Endothelial cell of umbilical vein (primary cell): Measurements from ENCODE around the gene ITGA3. TPM values are rescaled to one million over a fixed set of nuclear protein-coding genes. Genes with fewer than 3 reads are reported as not detected.

Experiments
- BruUV-seq: library from RNA; stranded (reverse); fragments of 400-500 nt; replicated peaks from 2 replicates; lab custom pipeline; 2021; lab: Mats Ljungman, UMichigan
- CTCF ChIA-PET: fragments of 300-600, 350-600 bp; sonication (Branson Sonifier 250); formaldehyde crosslinking; loops from one replicate; lab custom pipeline; 2021; ENCODE audit warnings: antibody characterized with exemption, inconsistent platforms; lab: Charles Lee
- POLR2A ChIA-PET: fragments of 300-600, 350-600 bp; sonication (Branson Sonifier 250); formaldehyde crosslinking; loops from one replicate; lab custom pipeline; 2021; ENCODE audit warnings: antibody characterized with exemption, inconsistent platforms; lab: Charles Lee
- DNase-seq: peaks from one replicate; pipeline ENCODE4 v3.0.0-alpha.2; 2011; ENCODE audit warnings: low read depth, low spot score
- FAIRE-seq: peaks from 2 replicates; lab custom pipeline; 2011; peaks lifted over from hg19 to GRCh38; lab: Jason Lieb, UNC
- H2AFZ ChIP-seq: 2 replicates; pipeline ENCODE4 v1.6.0; 2012; ENCODE audit warnings: low read depth, low read length, control low read depth, inconsistent platforms
- H3K27ac ChIP-seq: 2 replicates; pipeline ENCODE4 v1.5.1; 2011; ENCODE audit warnings: low read depth, mild to moderate bottlenecking, control low read depth, low read length, moderate library complexity; ENCODE audit not compliant: insufficient read depth
- H3K27me3 ChIP-seq, 2 experiments: 2 replicates each; pipeline versions ENCODE4 v1.6.0 to v1.6.1; 2011; ENCODE audit warnings: low read length in 2 of 2, mixed read lengths in 1 of 2; ENCODE audit not compliant: control insufficient read depth in 2 of 2, insufficient read depth in 2 of 2
- H3K36me3 ChIP-seq, 2 experiments: 2 replicates in 1 of 2; 3 replicates in 1 of 2; pipeline ENCODE4 v1.5.1; 2011; ENCODE audit warnings: low read length in 2 of 2, mild to moderate bottlenecking in 1 of 2, moderate library complexity in 1 of 2; ENCODE audit not compliant: control insufficient read depth in 2 of 2, insufficient read depth in 2 of 2; ENCODE audit errors: extremely low read depth in 1 of 2
- H3K4me1 ChIP-seq: 3 replicates; pipeline ENCODE4 v1.5.1; 2011; ENCODE audit warnings: mild to moderate bottlenecking, low read length; ENCODE audit not compliant: control insufficient read depth, insufficient read depth; ENCODE audit errors: extremely low read depth
- H3K4me2 ChIP-seq: 2 replicates; pipeline ENCODE4 v1.6.1; 2011; ENCODE audit warnings: low read length, control low read depth, mixed read lengths; ENCODE audit not compliant: insufficient read depth
- H3K4me3 ChIP-seq, 3 experiments: fragments of 200-600 bp in 1 of 3; sonication (generic), shearing (Covaris generic) in 1 of 3; replicated peaks in 1 of 3; 2 replicates each; pipeline ENCODE4 v1.5.1; 2011 to 2016; ENCODE audit warnings: control low read depth in 3 of 3, low read length in 3 of 3, mild to moderate bottlenecking in 2 of 3, inconsistent platforms in 1 of 3, low read depth in 1 of 3, moderate library complexity in 1 of 3; ENCODE audit not compliant: insufficient read depth in 1 of 3
- H3K79me2 ChIP-seq: 2 replicates; pipeline ENCODE4 v1.6.0; 2012; ENCODE audit warnings: low read length, inconsistent platforms; ENCODE audit not compliant: control insufficient read depth, insufficient read depth
- H3K9ac ChIP-seq: replicated peaks from 2 replicates; pipeline ENCODE3; 2011; ENCODE audit warnings: low read length, control low read depth; ENCODE audit not compliant: insufficient read depth; ENCODE audit errors: extremely low read depth
- H3K9me1 ChIP-seq: replicated peaks from 3 replicates; pipeline ENCODE4 v1.6.0; 2011; ENCODE audit warnings: mild to moderate bottlenecking, low read length; ENCODE audit not compliant: control insufficient read depth, insufficient read depth; ENCODE audit errors: extremely low read depth
- H3K9me3 ChIP-seq: replicated peaks from 2 replicates; pipeline ENCODE4 v1.5.1; 2012; ENCODE audit warnings: low read length, inconsistent platforms; ENCODE audit not compliant: control insufficient read depth, insufficient read depth
- H4K20me1 ChIP-seq: replicated peaks from 2 replicates; pipeline ENCODE3; 2011; ENCODE audit warnings: mild to moderate bottlenecking, low read length; ENCODE audit not compliant: control insufficient read depth, insufficient read depth; ENCODE audit errors: extremely low read depth
- EZH2 ChIP-seq: IDR thresholded peaks from 2 replicates; pipeline ENCODE4 v1.6.1; 2012; ENCODE audit warnings: borderline replicate concordance, low read depth, mild to moderate bottlenecking, moderate library complexity, low read length, inconsistent platforms; ENCODE audit not compliant: severe bottlenecking
- FOS ChIP-seq: IDR thresholded peaks from 2 replicates; pipeline ENCODE4 v1.6.1; 2011; ENCODE audit warnings: mild to moderate bottlenecking, low read length, moderate library complexity, borderline replicate concordance; ENCODE audit not compliant: insufficient read depth
- GATA2 ChIP-seq: IDR thresholded peaks from 2 replicates; pipeline ENCODE4 v1.7.0; 2011; ENCODE audit warnings: low read depth, mild to moderate bottlenecking, moderate library complexity, mixed read lengths, low read length; ENCODE audit not compliant: insufficient read length, insufficient read depth
- JUN ChIP-seq: IDR thresholded peaks from 2 replicates; pipeline ENCODE4 v1.6.1; 2011; ENCODE audit warnings: borderline replicate concordance, low read depth; ENCODE audit not compliant: insufficient read length, insufficient read depth
- MYC ChIP-seq: IDR thresholded peaks from one replicate; pipeline ENCODE4 v1.6.1; 2011; ENCODE audit warnings: mild to moderate bottlenecking, low read depth, low read length
- POLR2A ChIP-seq: IDR thresholded peaks from 2 replicates; pipeline ENCODE4 v1.6.1; 2012; ENCODE audit warnings: low read depth, mild to moderate bottlenecking, control low read depth, low read length
- POLR2AphosphoS5 ChIP-seq: IDR thresholded peaks from 2 replicates; pipeline ENCODE4 v1.6.1; 2012; ENCODE audit warnings: low read depth, mild to moderate bottlenecking, control low read depth, low read length, moderate library complexity; ENCODE audit not compliant: insufficient read depth
- dilution Hi-C: fragments of 300-500 bp; cut with MboI; formaldehyde crosslinking; loops from one replicate; pipeline ENCODE4 v1.15.0; 2019; ENCODE audit warnings: low sequenced_read_pairs; ENCODE audit not compliant: extremely low pct_ligation_motif_present
- intact Hi-C: fragments of 100-400 bp; cut with micrococcal nuclease; formaldehyde crosslinking; loops from one replicate; pipeline ENCODE4 v1.10.0; 2022
- polyA plus RNA-seq, 4 experiments: library from polyadenylated mRNA; depleted of rRNA in 3 of 4; stranded (reverse) in 3 of 4; unstranded in 1 of 4; fragments of >200 nt; gene quantifications; 2 replicates each; pipeline versions ENCODE4 v1.2.1 to v1.2.3, GENCODE V29; 2011 to 2012; ENCODE audit warnings: missing spikeins in 1 of 4
- total RNA-seq: library from RNA; stranded (reverse); gene quantifications from 2 replicates; pipeline ENCODE4 v1.2.3, GENCODE V29; 2021
- TF ChIP-seq, protein P1 (sequence below): IDR thresholded peaks from 2 replicates; pipeline ENCODE4 v1.6.1; 2011; ENCODE audit not compliant: insufficient read depth, insufficient read length
- TF ChIP-seq, protein P2 (sequence below), 2 donors: IDR thresholded peaks; 1 replicate in 1 of 2; 2 replicates in 1 of 2; pipeline ENCODE4 v1.5.1; 2011; ENCODE audit warnings: low read length in 2 of 2, mild to moderate bottlenecking in 2 of 2, moderate library complexity in 2 of 2, control low read depth in 1 of 2, inconsistent platforms in 1 of 2, low read depth in 1 of 2; ENCODE audit not compliant: insufficient read depth in 1 of 2; ENCODE audit errors: extremely low read depth in 1 of 2

Gene ITGA3
- total and polyA plus RNA-seq, 2 donors (not counting 3 experiments of a cell fraction or from before 2014, with no cell fraction given), result 92.7 to 112 TPM

DNA sequence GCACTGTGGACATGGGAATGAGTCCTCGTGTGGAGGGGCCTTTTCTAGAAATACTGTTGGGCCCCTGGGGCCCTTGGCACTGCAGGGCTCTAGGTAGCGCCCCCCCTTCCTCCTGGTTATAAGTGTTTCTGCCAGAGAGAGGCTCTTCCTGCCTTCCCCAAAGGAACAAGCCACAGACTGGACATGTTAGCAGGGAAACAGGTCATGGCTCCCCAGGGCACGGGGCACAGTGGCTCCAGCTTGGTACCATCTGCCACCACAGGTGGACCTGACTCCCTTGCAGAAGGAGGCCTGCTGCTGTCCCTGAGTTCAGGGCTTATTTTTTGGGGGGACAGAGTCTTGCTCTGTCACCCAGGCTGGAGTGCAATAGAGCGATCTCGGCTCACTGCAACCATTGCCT, 48.0 kb downstream of the ITGA3 start:
- POLR2A ChIA-PET, result no interaction called here
- no peak for FAIRE-seq
- H3K36me3 ChIP-seq, result peaks cover 0 to 2% of the 10 kb centered on the region in 2 experiments
- H2AFZ ChIP-seq, result no peak overlapping the region
- H4K20me1 ChIP-seq, result no peaks in the 10 kb centered on the region
- no peak for DNase-seq
- H3K9ac ChIP-seq, result no peak overlapping the region
- no peaks in the 10 kb centered on the region for H3K4me1 ChIP-seq
- no peak overlapping the region for H3K27ac ChIP-seq
- no peaks in the 10 kb centered on the region for H3K79me2 ChIP-seq
- dilution Hi-C loops, result no loop called here
- H3K9me1 ChIP-seq, result no peaks in the 10 kb centered on the region
- CTCF ChIA-PET, result interaction anchor here (0.6 to 3.9 kb wide), 7 partner anchors 10 to 195 kb away, joined by 3 to 19 read pairs (median 3); no protein-coding TSS in a partner anchor
- H3K4me3 ChIP-seq, result no peak overlapping the region
- no peak overlapping the region for H3K4me2 ChIP-seq
- no TSS peak for BruUV-seq
- H3K9me3 ChIP-seq, result no peaks in the 10 kb centered on the region
- TF ChIP-seq MYC (no peak), JUN (no peak), FOS (no peak), POLR2A (no peak), EZH2 (no peak), GATA2 (no peak), POLR2AphosphoS5 (no peak)
- TF ChIP-seq, protein P1, sequence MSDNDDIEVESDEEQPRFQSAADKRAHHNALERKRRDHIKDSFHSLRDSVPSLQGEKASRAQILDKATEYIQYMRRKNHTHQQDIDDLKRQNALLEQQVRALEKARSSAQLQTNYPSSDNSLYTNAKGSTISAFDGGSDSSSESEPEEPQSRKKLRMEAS, result no peak
- TF ChIP-seq, protein P2, sequence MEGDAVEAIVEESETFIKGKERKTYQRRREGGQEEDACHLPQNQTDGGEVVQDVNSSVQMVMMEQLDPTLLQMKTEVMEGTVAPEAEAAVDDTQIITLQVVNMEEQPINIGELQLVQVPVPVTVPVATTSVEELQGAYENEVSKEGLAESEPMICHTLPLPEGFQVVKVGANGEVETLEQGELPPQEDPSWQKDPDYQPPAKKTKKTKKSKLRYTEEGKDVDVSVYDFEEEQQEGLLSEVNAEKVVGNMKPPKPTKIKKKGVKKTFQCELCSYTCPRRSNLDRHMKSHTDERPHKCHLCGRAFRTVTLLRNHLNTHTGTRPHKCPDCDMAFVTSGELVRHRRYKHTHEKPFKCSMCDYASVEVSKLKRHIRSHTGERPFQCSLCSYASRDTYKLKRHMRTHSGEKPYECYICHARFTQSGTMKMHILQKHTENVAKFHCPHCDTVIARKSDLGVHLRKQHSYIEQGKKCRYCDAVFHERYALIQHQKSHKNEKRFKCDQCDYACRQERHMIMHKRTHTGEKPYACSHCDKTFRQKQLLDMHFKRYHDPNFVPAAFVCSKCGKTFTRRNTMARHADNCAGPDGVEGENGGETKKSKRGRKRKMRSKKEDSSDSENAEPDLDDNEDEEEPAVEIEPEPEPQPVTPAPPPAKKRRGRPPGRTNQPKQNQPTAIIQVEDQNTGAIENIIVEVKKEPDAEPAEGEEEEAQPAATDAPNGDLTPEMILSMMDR (IDR thresholded peaks at IDR 0.05; ENCODE audit: extremely low read depth in 1 of 2, insufficient read depth in 1 of 2, low read depth in 1 of 2, low read length in 2 of 2), result no peak
- H3K27me3 ChIP-seq, result no peaks in the 10 kb centered on the region
- intact Hi-C loops, result no loop called here
